Activated T-cell treated with anti-CD3 and anti-CD28 coated beads for 48 hours (primary cell): ENCODE results near the gene MAML1.
"Not testable (repeated sequence)": the region's sequence is repeated elsewhere in the genome, so short reads cannot be mapped to it uniquely, and the experiment has no call there.

Experiments used
- DNase-seq: peaks from one replicate; pipeline ENCODE4 v3.0.0-alpha.2; 2020; ENCODE audit warnings: low read depth

Gene MAML1

GRCh38 chr5:179767496-179768100 is 35.0 kb downstream of the MAML1 start:
- DNase-seq, result no peak

DNA sequence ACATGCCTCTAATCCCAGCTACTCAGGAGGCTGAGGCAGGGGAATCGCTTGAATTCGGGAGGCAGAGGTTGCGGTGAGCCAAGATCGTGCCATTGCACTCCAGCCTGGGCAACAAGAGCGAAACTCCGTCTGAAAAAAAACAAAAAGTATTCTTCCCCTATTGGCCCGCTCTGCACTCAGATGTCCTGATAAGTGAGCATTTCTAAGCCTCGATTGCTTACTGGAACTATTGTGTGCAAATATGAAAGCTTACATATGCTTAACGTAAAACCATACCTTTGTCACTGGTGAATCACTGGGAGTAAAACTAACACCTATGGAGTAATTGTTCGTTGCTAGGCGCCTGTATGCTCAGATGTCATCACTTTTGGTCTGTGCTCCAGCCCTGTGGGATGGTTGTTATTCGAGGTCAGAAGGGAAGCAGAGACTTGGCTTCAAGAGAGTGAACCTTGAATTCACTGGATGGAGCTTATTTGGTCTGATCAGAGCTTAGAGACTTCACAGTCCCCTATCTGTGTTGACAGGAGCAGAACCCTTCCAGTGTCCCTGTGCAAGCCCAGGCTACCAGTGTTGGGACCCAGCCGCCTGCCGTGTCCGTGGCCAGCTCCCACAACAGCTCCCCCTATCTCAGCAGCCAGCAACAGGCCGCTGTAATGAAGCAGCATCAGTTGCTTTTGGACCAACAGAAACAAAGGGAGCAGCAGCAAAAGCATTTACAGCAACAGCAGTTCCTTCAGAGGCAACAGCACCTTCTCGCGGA is 35.9 kb downstream of the MAML1 start:
- DNase-seq, result no peak

DNA sequence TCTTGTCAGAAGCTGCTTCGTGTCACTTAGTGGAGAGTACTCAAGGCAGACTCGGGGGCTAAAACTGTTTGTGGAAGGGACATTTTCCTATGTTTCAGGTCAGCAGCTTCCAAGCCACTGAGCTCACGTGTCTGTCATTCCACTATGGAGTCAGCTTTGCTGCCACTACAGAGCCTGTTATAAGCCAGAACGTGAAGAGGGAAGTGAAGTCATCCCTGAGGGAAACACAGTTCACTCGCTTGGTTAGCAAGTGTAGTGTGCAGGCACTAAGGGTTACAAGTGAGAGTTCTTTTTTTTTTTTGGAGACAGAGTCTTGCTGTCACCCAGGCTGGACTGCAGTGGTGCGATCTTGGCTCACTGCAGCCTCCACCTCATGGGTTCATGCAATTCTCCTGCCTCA is 36.6 kb downstream of the MAML1 start:
- DNase-seq, result no peak

DNA sequence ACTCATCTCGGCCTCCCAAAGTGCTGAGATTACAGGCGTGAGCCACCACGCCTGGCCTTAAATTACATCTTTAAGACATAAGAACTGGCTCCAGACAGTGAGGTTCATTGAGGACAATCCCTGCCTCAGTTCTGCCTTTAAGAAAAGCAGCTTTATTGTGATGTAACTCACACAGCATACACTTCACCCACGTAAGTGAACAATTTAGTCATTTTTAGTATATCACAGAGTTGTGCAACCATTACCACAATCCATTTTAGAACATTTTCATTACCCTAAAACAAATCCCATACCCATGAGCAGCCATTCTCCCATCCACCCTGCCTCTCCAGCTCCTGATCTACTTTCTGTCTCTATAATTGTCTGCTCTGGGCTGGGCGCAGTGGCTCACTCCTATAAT is 37.2 kb downstream of the MAML1 start:
- DNase-seq, result no peak

DNA sequence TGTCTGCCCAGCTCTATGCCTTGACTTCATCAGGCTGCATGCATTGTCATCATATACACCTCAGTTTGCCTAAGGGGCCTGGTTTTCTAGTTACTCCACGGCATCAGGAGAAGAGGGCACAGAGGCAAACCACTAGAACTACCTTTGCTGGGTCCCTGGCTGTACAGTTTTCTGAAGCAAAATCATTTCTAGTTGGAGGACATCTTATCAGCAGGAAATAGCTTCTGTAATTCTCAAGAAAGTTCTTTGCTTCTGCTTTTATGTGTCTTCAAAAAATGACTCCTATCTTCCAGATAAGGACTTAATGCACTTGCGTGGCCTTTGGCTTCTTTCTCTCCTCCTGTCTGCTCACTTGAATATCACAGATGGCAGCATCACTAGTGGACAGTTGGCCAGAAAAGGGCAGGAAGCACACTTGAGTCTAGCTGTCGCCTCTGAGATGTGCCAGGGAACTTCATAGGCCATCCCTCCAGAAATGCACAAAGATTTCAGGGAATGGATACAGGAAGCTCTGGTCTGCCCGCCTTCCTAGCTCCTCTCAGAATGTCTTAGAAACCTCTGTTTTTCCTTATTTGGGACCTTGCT is 38.8 kb downstream of the MAML1 start:
- DNase-seq, result no peak

DNA sequence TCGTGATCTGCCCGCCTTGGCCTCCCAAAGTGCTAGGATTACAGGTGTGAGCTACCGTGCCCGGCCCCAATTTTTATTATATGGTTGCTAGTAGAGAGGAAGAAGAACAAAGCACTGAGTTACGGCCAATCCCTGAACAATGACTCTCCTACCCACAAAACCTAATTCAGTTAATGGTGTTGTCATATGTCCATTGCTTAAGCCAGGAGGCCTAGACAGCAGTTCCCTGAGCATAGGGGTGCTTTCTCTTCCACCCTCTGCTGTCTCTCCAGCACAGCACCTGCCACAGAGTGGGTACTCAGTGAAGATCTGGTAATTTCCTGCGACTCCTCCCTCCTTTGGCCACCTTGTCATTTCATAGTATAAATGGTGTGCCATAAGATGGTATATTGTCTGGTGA is 39.7 kb downstream of the MAML1 start:
- DNase-seq, result no peak

DNA sequence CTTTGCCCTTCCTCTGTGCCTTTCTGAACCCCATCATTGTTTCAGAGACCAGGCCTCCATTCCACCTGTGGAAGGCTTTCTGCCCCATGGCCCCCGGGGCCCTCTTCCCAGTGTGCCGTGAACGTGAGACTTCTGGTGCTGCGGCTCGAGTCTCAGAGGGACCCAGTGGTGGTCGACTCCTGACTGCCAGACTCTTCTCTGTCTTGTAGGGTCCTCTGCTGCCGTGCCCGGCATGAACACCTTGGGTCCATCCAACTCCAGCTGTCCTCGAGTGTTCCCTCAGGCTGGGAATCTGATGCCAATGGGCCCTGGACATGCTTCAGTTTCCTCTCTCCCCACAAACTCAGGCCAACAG is 41.0 kb downstream of the MAML1 start:
- DNase-seq, result no peak

GRCh38 chr5:179774442-179774841 is 41.8 kb downstream of the MAML1 start:
- DNase-seq, result no peak

DNA sequence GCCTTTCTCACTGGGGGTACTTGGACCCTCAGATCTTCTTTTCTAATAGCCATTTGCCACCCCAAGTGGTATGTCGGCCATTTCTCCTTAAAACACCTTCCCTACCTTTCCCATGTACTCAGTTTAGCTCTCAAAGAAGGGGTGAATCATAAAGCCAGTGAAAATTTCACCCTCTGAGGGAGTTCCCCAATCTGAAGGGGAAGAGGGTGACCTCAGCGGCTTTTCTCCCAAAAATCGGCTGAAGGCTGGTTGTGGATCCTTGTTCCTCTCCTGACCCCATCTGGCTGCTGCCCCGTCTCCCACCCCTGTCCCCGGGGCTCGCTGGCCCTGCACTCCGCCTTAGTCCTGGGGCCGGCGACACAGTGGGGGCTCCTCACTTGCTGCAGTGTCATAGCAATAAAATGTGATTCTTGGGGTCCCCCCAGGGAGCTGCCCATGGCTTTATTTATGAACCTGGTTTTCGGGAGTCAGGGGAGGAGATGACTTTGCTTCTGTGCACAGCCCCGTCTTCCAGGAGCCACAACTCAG is 43.9 kb downstream of the MAML1 start:
- no peak for DNase-seq

DNA sequence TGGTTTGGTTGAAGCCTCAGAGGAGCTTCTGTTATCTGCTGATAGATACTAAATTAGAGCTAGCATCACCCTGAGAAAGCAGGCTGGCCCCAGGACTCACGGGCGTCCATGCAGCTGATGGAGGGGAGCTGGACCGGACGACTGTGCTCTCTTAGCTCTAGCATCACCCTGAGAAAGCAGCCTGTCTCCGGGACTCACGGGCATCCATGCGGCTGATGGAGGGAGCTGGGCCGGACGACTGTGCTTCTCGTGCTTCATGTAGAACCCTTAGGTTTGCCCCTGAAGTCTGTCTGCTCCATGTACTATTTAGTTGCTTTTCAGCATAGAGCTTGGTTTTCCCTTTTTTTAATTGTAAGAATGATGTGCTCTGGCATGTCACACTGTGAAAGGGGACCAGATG is 44.8 kb downstream of the MAML1 start:
- no peak for DNase-seq

DNA sequence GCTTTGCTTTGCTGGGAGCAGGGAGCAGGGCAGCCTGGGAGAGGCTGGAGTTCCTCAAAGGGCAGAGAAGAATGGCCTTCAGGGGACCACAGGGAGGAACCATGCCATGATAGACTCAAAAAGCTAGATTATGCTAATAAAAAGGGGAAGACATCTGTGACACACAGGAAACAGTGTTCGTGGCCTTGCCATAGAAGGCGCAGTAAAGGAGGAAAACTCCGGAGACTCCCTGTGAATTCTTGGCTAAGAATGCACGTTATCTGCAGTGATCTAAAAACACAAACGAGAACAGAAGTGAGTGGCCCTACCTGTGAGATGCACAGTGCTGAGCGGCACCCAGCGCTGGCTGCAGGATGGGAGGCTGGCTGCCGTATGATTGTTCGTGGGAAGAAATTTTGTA is 45.3 kb downstream of the MAML1 start:
- no peak for DNase-seq

DNA sequence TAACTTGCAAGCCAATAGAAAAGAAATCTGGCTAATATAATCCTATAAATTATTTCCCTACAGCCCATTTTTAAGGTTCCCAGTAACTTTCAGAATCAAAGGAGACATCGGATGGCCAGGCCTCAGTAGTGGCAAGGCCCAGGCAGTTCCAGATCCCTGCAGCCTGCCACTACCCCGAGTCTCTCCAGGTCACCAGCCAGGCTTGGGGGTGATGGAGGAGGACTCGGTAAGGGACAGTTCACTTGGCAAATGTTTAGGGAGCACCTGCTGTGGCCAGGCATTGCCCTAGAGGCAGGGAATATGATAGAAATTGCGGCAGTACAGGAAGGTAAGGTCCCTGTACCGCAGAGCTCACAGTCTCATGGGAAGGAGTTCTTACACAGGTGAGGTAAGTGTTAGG is 46.0 kb downstream of the MAML1 start:
- no peak for DNase-seq

- no peak for DNase-seq
These were observed 47.2 kb downstream of the MAML1 start for GRCh38 chr5:179779826-179780225.

- DNase-seq, result no peak
These were observed 47.7 kb downstream of the MAML1 start for GRCh38 chr5:179780362-179780761.

DNA sequence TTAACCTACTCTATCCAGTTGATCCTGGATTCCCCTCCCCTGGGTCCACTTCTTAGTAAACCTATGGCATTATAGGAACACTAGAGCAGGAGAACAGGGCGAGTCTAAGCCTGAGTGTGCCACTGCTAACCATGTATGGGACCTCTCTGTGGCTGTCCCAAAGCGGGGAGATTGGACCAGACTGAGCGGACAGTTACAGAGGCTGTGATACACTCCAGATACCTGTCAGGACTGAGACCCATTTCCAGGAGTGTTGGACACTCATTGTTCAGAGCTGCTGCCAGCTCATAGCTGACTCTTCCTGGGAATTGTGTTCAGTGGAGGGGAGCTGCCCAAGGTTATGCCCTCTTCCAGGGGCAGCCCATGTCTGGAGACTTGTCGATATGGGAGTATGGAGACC is 49.2 kb downstream of the MAML1 start:
- no peak for DNase-seq

DNA sequence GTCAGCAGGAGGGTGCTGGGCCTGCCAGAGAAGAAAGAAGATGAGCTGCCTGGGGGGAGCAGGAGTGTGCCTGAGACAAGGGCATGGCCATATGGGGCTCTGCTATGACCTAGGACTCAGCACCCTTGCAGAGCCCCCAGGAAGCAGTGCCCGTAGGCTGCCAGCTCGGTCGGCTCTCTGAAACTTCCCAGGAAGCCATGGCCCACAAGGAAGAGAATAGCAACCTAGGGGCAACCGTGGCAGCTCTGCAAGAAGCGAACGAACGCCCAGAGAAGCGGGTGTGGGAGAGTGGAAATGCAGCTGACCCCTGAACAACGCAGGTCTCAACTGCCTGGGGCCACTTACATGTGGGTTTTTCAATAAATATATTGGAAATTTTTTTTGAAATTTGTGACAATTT is 50.5 kb downstream of the MAML1 start:
- no peak for DNase-seq

- no peak for DNase-seq
These were observed 54.2 kb downstream of the MAML1 start for GRCh38 chr5:179786861-179787260.

DNA sequence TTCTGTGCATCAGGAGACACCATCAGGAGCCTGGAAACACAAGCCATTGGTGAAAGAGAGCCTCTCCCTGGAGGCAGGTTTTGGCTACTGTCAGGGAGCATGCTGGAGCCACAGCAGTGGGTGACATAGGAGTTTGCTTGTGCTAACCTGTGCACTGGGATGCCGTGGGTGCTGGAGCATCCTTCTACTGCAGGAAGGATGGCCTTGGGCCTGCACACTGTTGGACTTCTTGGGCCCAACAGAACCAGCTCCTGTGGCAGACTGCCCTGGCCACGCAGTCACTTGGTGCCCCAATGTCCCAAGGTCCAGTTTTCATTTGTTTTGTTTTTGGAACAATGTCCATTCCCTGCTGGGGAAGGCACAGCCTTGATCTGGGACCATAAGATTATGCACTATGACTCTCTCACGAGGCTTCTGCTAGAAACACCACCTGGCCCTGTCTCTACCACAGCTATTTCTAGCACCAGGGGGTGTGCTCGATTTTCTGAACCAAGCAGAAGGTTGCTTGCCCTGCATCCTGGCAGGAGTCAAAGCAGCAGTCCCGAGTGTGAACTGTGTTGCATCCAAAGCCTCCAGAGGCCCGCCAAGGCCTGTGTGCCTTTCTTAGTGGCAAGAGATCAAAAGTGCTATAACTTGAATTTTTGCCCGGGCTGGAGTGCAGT is 55.7 kb downstream of the MAML1 start:
- no peak for DNase-seq

- DNase-seq, result not testable (repeated sequence)
These were observed 56.7 kb downstream of the MAML1 start for GRCh38 chr5:179789278-179789677.

DNA sequence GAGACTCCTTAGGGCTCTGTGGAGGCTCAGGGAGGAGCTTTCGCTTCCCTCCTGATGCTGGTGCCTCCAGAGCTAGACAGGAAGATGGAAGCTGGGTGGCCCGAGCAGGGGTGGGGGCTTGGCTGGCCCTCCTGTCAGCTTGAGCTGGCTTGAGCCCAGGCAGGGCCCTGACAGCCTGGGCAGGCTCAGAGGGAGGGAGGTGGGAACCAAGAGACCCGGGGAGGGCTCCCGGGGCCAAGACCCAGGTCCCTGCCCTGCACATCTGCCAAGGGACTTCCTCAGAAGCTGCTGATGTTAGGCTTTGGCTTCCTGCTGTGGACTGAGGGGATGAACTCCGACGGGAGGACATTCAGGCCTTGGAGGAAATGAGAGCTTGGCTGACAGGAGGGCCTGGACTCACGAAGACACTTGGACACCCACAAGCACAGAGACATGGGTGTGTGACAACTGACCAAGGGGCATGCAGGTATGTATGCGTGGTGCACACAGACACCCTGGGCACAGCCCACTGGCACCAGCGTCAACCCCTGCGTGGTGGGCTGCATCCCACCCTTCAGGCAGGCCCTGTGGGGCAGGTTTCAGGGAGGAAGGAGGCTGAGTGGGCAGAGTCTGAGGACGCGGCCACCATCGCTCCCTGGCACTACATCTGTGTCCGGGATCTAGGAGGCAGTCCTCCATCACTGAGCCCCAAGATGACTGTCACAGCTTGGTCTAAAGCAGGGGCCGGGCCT is 59.4 kb downstream of the MAML1 start:
- DNase-seq, result no peak

GRCh38 chr5:179792612-179793467 is 60.2 kb downstream of the MAML1 start:
- no peak for DNase-seq
